GM19238 (cell line): Measurements from ENCODE around the gene PTPRD.

ENCODE experiments used
- DNase-seq: peaks from one replicate; pipeline ENCODE4 v3.0.0; 2011; ENCODE audit warnings: low spot score; ENCODE audit not compliant: insufficient read length

Gene PTPRD

GRCh38 chr9:10612641-10613398 lies at the start of gene PTPRD:
TSS of gene PTPRD (minus strand) at chr9:10613002.
- peak; percentile 38 for DNase-seq

- DNase-seq = no peak
Observed at GRCh38 chr9:10661994-10662393, 49.2 kb upstream of the PTPRD start.

- no peak for DNase-seq
Observed at GRCh38 chr9:10661376-10661775, 48.6 kb upstream of the PTPRD start.

GRCh38 chr9:10651012-10651411 lies 38.2 kb upstream of the PTPRD start:
- DNase-seq = no peak

DNA sequence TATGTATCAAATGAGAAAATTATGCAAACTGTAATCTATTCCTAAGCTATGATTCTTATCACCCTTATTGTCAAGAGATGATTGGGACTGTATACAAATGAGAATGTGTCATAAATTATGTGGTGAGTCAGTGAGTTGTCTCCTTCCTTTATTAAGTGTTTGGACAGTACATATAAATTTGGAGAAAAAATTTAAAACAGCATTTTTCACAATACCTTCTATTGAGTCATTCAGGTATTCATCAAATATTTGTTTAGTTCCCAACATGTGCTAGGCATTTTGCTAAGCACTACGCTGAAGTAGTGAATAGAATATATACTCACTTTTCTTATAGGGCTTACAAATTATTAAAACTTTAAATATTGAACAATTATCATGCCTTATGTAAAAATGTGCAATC lies 36.3 kb upstream of the PTPRD start:
- DNase-seq = no peak

DNA sequence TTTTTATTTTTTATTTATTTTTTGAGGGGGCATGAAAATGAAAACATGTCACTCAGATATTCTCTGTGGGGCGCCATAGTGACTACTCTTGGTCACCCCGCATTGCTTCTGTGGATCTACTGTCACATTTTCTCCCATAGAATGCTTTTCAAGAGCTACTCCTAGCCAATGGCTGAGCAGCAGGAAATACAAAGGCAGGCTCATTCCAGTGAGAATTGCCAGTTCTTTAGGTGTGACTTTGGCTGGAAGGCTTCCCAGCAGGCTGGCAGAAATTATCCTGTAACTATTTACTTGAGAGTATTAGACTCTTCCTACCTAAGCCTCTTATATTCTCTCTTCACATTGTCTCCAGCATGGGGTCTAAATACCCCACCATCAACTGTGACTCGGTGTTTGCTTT lies 21.0 kb upstream of the PTPRD start:
- no peak for DNase-seq

- DNase-seq = no peak
Observed at GRCh38 chr9:10614196-10614800, 1.5 kb upstream of the PTPRD start.

GRCh38 chr9:10613419-10613818 lies 617 bp upstream of the PTPRD start:
- DNase-seq = no peak

DNA sequence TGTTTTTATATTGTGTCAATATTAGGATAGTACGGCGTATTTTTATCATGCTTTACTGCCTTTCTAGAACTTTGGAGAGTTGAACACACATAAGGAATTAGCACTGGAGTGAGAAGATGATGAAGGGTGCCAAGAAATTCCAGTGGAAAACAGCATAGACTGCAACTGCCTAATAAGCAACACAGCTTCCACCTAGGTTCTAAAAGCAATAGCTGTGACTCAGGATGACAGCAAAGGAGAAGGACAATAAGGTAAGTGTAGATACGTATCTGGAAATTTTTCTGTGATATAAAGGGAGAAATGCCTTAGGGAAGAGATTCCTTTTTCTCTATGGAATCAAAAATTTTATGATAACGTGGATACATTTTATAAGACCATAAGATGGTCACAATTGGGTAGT lies 7.4 kb downstream of the PTPRD start:
- no peak for DNase-seq

DNA sequence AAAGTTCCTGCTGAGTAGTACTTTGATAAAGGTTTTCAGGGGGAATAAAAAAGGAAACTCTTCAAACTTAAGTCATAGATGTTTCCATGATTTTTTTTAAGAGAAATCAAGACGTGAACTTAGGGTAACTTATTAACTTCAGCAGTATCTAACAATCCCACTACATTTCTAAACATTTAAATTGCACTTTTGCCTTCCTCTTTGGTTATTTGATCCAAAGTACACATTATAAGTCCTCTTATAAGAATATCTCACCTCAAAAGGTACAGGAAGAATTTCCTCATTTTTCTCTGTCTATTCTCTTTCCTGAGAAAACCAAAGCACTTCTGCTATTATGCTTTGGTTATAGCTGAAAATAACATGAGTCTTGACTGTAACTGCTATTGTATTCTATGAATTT lies 7.9 kb downstream of the PTPRD start:
- no peak for DNase-seq

GRCh38 chr9:10597801-10598200 lies 15.0 kb downstream of the PTPRD start:
- no peak for DNase-seq

GRCh38 chr9:10594482-10594881 lies 18.3 kb downstream of the PTPRD start:
- DNase-seq = no peak

- no peak for DNase-seq
Observed at GRCh38 chr9:10586407-10586806, 26.4 kb downstream of the PTPRD start.

GRCh38 chr9:10571699-10572098 lies 41.1 kb downstream of the PTPRD start:
- no peak for DNase-seq

GRCh38 chr9:10566848-10567247 lies 46.0 kb downstream of the PTPRD start:
- no peak for DNase-seq

DNA sequence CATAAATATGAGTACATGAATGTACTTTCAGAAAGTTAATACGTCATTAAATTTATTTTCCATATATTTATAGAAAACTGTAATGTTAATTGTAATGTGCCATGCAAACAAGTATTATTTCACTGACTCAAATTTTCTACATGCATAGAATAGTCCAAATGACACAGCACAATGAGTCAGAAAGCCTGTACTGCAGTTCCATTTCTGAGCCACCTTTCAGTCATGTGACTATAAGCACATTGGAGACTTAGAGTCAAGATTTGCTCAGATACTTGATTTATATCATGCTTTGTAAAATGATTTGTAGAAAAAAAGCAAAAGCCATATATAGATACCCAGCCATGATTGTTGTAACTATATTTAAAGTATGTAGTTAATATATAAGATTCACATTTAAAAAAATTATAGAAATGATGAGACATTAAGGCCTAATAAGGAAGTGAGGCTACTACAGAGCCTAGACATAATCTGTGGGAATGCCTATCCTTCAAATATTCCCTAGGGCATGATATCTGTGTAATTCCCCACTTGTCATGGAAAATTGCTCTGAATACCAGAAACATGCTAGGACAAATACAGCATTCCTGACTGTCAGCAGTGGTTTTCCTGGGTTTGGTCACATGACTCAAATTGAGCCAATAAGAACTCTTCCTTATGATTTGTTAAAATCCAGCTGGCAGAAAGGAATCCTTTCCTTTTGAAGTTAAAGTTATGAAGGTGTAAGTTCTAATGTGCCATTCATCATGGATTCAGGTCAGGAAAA lies 50.0 kb downstream of the PTPRD start:
- DNase-seq = no peak

GRCh38 chr9:10548348-10548747 lies 64.5 kb downstream of the PTPRD start:
- no peak for DNase-seq

DNA sequence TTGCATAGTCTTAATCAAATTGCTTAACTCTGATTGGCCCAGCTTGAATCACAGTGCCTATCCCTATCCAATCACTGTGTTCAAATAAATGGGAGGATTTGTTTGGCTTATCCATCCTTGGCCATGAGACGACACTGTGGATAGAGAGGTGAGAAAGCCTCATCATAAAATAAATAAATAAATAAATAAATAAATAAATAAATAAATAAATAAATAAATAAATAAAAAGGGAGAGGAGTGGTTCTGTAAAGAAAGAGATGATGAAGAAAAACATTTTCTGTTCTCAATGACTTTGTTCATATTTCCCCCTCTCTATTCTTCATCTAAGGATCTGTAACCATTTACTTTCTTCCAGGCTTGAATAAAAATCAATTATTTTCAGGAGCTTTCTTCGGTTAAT lies 74.7 kb downstream of the PTPRD start:
- no peak for DNase-seq

DNA sequence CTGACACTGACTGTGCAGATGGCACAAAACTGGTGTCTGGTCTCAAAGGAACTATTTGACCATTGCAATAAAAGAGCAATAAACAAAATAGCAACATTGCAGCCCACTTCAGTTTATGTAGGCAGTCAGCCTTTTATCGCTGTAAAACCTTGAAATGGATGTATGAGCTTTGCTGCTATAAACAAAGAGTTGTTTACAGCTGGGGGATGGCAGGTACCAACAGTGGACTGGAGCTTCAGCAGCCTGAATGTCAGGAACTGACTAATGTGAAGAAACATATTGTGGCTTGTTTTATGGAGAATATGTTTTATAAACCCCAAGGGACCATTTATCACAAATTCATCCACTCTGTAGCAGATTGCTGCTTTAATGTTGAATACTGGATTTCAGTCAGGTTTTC lies 78.0 kb downstream of the PTPRD start:
- no peak for DNase-seq

DNA sequence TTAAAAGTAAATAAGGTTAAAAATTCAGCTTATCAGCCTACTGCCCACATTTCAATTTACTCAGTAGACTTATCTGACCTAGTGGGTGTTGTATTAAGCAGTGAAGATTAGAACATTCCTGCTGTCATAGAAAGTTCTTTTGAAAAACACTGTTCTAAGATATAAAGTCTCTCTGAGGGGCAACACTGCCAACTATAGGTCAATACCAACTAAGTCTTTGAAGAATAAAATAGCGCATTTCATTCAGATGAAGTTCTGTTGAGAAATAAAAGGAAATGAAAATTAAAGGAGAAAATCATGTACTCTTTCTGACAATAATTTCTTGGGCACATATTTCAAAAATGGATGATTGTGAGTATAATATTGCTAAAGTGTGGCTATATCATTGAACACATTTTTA lies 86.8 kb downstream of the PTPRD start:
- no peak for DNase-seq

DNA sequence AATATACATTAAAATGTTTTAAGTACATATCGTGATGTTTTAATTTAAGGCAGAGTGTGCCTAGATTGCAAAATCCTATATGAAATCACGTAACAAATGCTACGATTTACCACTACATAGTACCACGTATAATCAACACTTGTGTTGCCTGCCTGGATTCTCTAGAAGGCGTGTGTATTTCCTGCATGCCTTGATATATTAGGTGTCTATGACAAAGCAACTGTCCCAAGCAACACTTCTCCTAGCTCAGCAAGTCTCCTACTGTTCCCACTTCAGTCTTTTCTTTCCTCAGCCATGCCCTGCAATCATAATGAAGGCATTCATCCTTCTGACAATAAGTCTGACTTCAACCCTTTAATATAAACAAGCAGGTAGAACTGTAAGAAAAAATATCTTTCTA lies 89.6 kb downstream of the PTPRD start:
- no peak for DNase-seq

- no peak for DNase-seq
Observed at GRCh38 chr9:10512144-10512543, 100.7 kb downstream of the PTPRD start.

DNA sequence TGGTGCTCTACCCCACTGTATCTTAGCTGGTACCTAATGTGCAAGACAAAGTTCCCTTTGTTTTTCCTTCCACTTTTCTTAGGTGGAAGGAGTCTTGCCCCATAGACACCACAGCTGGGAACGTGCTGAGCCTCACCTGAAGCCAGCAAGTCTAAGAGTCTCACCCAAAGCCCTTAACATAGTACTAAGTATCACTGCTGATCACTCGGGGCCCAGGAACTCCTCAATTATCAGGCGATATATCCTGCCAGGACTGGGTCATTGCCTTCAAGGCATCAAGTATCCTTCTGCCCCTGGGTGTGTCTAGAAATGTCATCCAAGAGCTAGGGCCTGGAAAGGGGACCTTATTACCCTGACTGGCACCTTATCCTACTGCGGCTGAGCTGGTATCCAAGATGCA lies 123.9 kb downstream of the PTPRD start:
- no peak for DNase-seq
